Measurements from ENCODE around the gene PAX2.

The PAX2 gene

GRCh38 chr10:100831742-100832141 lies 86.4 kb downstream of the PAX2 start:
- Mint-ChIP-seq H3K4me3 (no peak overlapping the region), H3K27ac (no peak overlapping the region), H3K4me1 (peaks cover 35% of the 10 kb centered on the region)

GRCh38 chr10:100835810-100836209 lies 90.4 kb downstream of the PAX2 start:
- no peaks in the 10 kb centered on the region for H3K9me3 Mint-ChIP-seq
- no peak for ATAC-seq
- no peak overlapping the region for H3K27ac Mint-ChIP-seq
- no peaks in the 10 kb centered on the region for H3K4me1 Mint-ChIP-seq
- H3K36me3 Mint-ChIP-seq, result no peaks in the 10 kb centered on the region
- peaks cover 13% of the 10 kb centered on the region for H3K27me3 Mint-ChIP-seq
- H3K4me3 Mint-ChIP-seq, result no peak overlapping the region

More at GRCh38 chr10:100831742-100832141, 86.4 kb downstream of the PAX2 start:
- Mint-ChIP-seq H3K36me3 (no peaks in the 10 kb centered on the region), H3K27me3 (peaks cover 52% of the 10 kb centered on the region), H3K9me3 (no peaks in the 10 kb centered on the region)
- ATAC-seq, result no peak

GRCh38 chr10:100836891-100837290 lies 91.5 kb downstream of the PAX2 start:
- H3K9me3 Mint-ChIP-seq, result no peaks in the 10 kb centered on the region
- no peak overlapping the region for H3K4me3 Mint-ChIP-seq
- no peaks in the 10 kb centered on the region for H3K4me1 Mint-ChIP-seq
- ATAC-seq, result no peak
- no peaks in the 10 kb centered on the region for H3K36me3 Mint-ChIP-seq
- H3K27ac Mint-ChIP-seq, result no peak overlapping the region
- H3K27me3 Mint-ChIP-seq, result peaks cover 2% of the 10 kb centered on the region

GRCh38 chr10:100837300-100837699 lies 91.9 kb downstream of the PAX2 start:
- Mint-ChIP-seq H3K27ac (no peak overlapping the region), H3K4me3 (no peak overlapping the region), H3K4me1 (no peaks in the 10 kb centered on the region), H3K9me3 (no peaks in the 10 kb centered on the region), H3K27me3 (no peaks in the 10 kb centered on the region), H3K36me3 (no peaks in the 10 kb centered on the region)
- ATAC-seq, result no peak

- no peak overlapping the region for H3K4me3 Mint-ChIP-seq
- no peaks in the 10 kb centered on the region for H3K36me3 Mint-ChIP-seq
- no peaks in the 10 kb centered on the region for H3K4me1 Mint-ChIP-seq
- H3K27ac Mint-ChIP-seq, result no peak overlapping the region
- no peaks in the 10 kb centered on the region for H3K9me3 Mint-ChIP-seq
- H3K27me3 Mint-ChIP-seq, result peaks cover 5% of the 10 kb centered on the region
- no peak for ATAC-seq
These were observed 93.6 kb downstream of the PAX2 start for GRCh38 chr10:100838986-100839385.

- Mint-ChIP-seq H3K4me3 (no peak overlapping the region), H3K4me1 (no peaks in the 10 kb centered on the region), H3K9me3 (no peaks in the 10 kb centered on the region), H3K27me3 (peaks cover 16% of the 10 kb centered on the region), H3K27ac (no peak overlapping the region), H3K36me3 (no peaks in the 10 kb centered on the region)
- ATAC-seq, result no peak
These were observed 96.1 kb downstream of the PAX2 start for GRCh38 chr10:100841528-100841927.

GRCh38 chr10:100847440-100847839 lies 102.1 kb downstream of the PAX2 start:
- Mint-ChIP-seq H3K27ac (no peak overlapping the region), H3K4me1 (no peaks in the 10 kb centered on the region), H3K36me3 (no peaks in the 10 kb centered on the region), H3K9me3 (no peaks in the 10 kb centered on the region), H3K27me3 (peaks cover 73% of the 10 kb centered on the region), H3K4me3 (no peak overlapping the region)
- no peak for ATAC-seq

- Mint-ChIP-seq H3K9me3 (no peaks in the 10 kb centered on the region), H3K4me3 (no peak overlapping the region), H3K36me3 (no peaks in the 10 kb centered on the region), H3K4me1 (no peaks in the 10 kb centered on the region), H3K27ac (no peak overlapping the region), H3K27me3 (peaks cover 72% of the 10 kb centered on the region)
- ATAC-seq, result no peak
These were observed 103.4 kb downstream of the PAX2 start for GRCh38 chr10:100848770-100849169.

- H3K36me3 Mint-ChIP-seq, result no peaks in the 10 kb centered on the region
- H3K27ac Mint-ChIP-seq, result no peak overlapping the region
- no peak for ATAC-seq
- peaks cover 65% of the 10 kb centered on the region for H3K27me3 Mint-ChIP-seq
- H3K4me3 Mint-ChIP-seq, result no peak overlapping the region
- H3K4me1 Mint-ChIP-seq, result no peaks in the 10 kb centered on the region
- H3K9me3 Mint-ChIP-seq, result peaks cover 3% of the 10 kb centered on the region
These were observed 112.9 kb downstream of the PAX2 start for GRCh38 chr10:100858261-100858660.

GRCh38 chr10:100858747-100859483 lies 113.5 kb downstream of the PAX2 start:
- H3K36me3 Mint-ChIP-seq, result no peaks in the 10 kb centered on the region
- peaks cover 3% of the 10 kb centered on the region for H3K9me3 Mint-ChIP-seq
- H3K27ac Mint-ChIP-seq, result no peak overlapping the region
- no peak overlapping the region for H3K4me3 Mint-ChIP-seq
- H3K4me1 Mint-ChIP-seq, result no peaks in the 10 kb centered on the region
- peaks cover 66% of the 10 kb centered on the region for H3K27me3 Mint-ChIP-seq
- no peak for ATAC-seq

- H3K36me3 Mint-ChIP-seq, result no peaks in the 10 kb centered on the region
- H3K9me3 Mint-ChIP-seq, result peaks cover 3% of the 10 kb centered on the region
- peaks cover 63% of the 10 kb centered on the region for H3K27me3 Mint-ChIP-seq
- no peaks in the 10 kb centered on the region for H3K4me1 Mint-ChIP-seq
- peak; percentile 5 for ATAC-seq
- H3K4me3 Mint-ChIP-seq, result no peak overlapping the region
- no peak overlapping the region for H3K27ac Mint-ChIP-seq
These were observed 114.0 kb downstream of the PAX2 start for GRCh38 chr10:100859484-100859763.

- no peak overlapping the region for H3K4me3 Mint-ChIP-seq
- no peaks in the 10 kb centered on the region for H3K36me3 Mint-ChIP-seq
- no peak overlapping the region for H3K27ac Mint-ChIP-seq
- H3K9me3 Mint-ChIP-seq, result no peaks in the 10 kb centered on the region
- H3K4me1 Mint-ChIP-seq, result peaks cover 6% of the 10 kb centered on the region
- ATAC-seq, result no peak
- peaks cover 75% of the 10 kb centered on the region for H3K27me3 Mint-ChIP-seq
These were observed 118.1 kb downstream of the PAX2 start for GRCh38 chr10:100863433-100863832.

GRCh38 chr10:100864036-100864885 lies 118.9 kb downstream of the PAX2 start:
- Mint-ChIP-seq H3K4me3 (no peak overlapping the region), H3K4me1 (peaks cover 6% of the 10 kb centered on the region), H3K27me3 (peaks cover 67% of the 10 kb centered on the region), H3K27ac (no peak overlapping the region), H3K36me3 (no peaks in the 10 kb centered on the region), H3K9me3 (no peaks in the 10 kb centered on the region)
- ATAC-seq, result no peak

GRCh38 chr10:100864978-100865377 lies 119.6 kb downstream of the PAX2 start:
- Mint-ChIP-seq H3K9me3 (no peaks in the 10 kb centered on the region), H3K36me3 (no peaks in the 10 kb centered on the region), H3K4me3 (no peak overlapping the region), H3K27me3 (peaks cover 60% of the 10 kb centered on the region), H3K27ac (no peak overlapping the region), H3K4me1 (peaks cover 6% of the 10 kb centered on the region)
- ATAC-seq, result no peak

- peaks cover 6% of the 10 kb centered on the region for H3K4me1 Mint-ChIP-seq
- H3K4me3 Mint-ChIP-seq, result no peak overlapping the region
- no peak for ATAC-seq
- H3K9me3 Mint-ChIP-seq, result no peaks in the 10 kb centered on the region
- no peak overlapping the region for H3K27ac Mint-ChIP-seq
- H3K27me3 Mint-ChIP-seq, result peaks cover 60% of the 10 kb centered on the region
- no peaks in the 10 kb centered on the region for H3K36me3 Mint-ChIP-seq
These were observed 120.6 kb downstream of the PAX2 start for GRCh38 chr10:100866010-100866409.

- no peak overlapping the region for H3K4me3 Mint-ChIP-seq
- ATAC-seq, result no peak
- H3K36me3 Mint-ChIP-seq, result no peaks in the 10 kb centered on the region
- H3K27ac Mint-ChIP-seq, result no peak overlapping the region
- H3K9me3 Mint-ChIP-seq, result no peaks in the 10 kb centered on the region
- H3K4me1 Mint-ChIP-seq, result peaks cover 6% of the 10 kb centered on the region
- H3K27me3 Mint-ChIP-seq, result peaks cover 55% of the 10 kb centered on the region
These were observed 121.3 kb downstream of the PAX2 start for GRCh38 chr10:100866575-100867098.
